Glutamatergic neuron (in vitro differentiated cells): ENCODE results near the gene CTCFL. TPM values are rescaled to one million over a fixed set of nuclear protein-coding genes. Genes with fewer than 3 reads are reported as not detected.

Source experiments
- DNase-seq: peaks from one replicate; pipeline ENCODE4 v3.0.0; 2022
- H3K27ac Mint-ChIP-seq: one replicate; pipeline ENCODE4 v1.8.0; 2020; ENCODE audit warnings: mild to moderate bottlenecking, mixed read lengths, inconsistent platforms; ENCODE audit not compliant: unreplicated experiment
- H3K27me3 Mint-ChIP-seq: one replicate; pipeline ENCODE4 v1.8.0; 2020; ENCODE audit warnings: mild to moderate bottlenecking, moderate library complexity, mixed read lengths, inconsistent platforms; ENCODE audit not compliant: unreplicated experiment
- H3K36me3 Mint-ChIP-seq: one replicate; pipeline ENCODE4 v1.8.0; 2020; ENCODE audit warnings: mild to moderate bottlenecking, mixed read lengths, inconsistent platforms; ENCODE audit not compliant: unreplicated experiment
- H3K4me1 Mint-ChIP-seq: one replicate; pipeline ENCODE4 v1.8.0; 2020; ENCODE audit warnings: mild to moderate bottlenecking, low read depth, mixed read lengths, inconsistent platforms; ENCODE audit not compliant: unreplicated experiment
- H3K4me3 Mint-ChIP-seq: one replicate; pipeline ENCODE4 v1.8.0; 2020; ENCODE audit warnings: mild to moderate bottlenecking, mixed read lengths, inconsistent platforms; ENCODE audit not compliant: unreplicated experiment
- H3K9me3 Mint-ChIP-seq: one replicate; pipeline ENCODE4 v1.8.0; 2020; ENCODE audit warnings: mild to moderate bottlenecking, moderate library complexity, mixed read lengths, inconsistent platforms; ENCODE audit not compliant: unreplicated experiment
- CTCF ChIP-seq: fragments of 200-600 bp; sonication (generic); IDR thresholded peaks from one replicate; pipeline ENCODE4 v1.5.0; 2021; ENCODE audit not compliant: partially characterized antibody, unreplicated experiment
- total RNA-seq: library from RNA; stranded (reverse); fragmentation: NEBNext Ultra II Directional; extraction: Animal tissue kit (Norgen Biotek cat#: 25700); gene quantifications from one replicate; pipeline ENCODE4 v1.2.1, GENCODE V29; 2021; ENCODE audit not compliant: unreplicated experiment

The CTCFL gene
- total RNA-seq, 1 donor from 2014 or later: not detected

DNA sequence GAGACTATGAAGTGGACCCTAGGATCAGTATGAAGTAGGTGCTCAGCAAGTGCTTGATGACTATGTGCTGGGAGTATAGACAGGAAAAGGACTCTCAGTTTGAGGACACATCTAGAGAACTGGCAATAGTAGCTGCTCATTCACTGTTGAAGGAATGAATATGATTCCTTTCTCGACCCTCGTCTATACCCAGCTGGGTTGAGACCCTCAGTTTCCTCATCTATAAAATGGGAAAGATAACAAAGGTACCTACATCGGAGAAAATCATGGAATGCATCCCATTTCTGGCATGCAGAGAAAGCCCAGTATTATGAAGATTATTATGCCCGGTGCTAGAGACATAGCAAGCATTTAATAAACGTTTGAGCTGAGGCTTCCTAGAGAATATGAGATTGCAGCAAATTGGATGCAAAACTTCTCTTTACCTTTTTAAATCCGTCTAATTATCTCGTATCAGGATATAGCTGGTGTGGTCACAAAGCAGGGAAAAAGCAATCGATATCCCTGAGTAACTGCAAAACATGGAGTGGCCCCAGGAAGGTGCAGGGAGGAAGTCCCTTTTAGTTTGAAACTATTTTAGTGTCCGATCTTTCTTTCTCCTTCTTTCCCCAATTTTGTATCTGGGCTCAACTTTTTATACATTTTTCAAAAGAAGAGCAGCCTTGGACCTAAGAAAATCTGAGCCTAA lies 33.1 kb upstream of the CTCFL start:
- Mint-ChIP-seq H3K36me3 (peaks cover 6% of the 10 kb centered on the region), H3K27me3 (no peaks in the 10 kb centered on the region), H3K9me3 (peaks cover 5% of the 10 kb centered on the region), H3K4me3 (no peak overlapping the region), H3K27ac (no peak overlapping the region), H3K4me1 (peaks cover 19% of the 10 kb centered on the region)
- no peak for TF ChIP-seq CTCF
- DNase-seq: no peak

DNA sequence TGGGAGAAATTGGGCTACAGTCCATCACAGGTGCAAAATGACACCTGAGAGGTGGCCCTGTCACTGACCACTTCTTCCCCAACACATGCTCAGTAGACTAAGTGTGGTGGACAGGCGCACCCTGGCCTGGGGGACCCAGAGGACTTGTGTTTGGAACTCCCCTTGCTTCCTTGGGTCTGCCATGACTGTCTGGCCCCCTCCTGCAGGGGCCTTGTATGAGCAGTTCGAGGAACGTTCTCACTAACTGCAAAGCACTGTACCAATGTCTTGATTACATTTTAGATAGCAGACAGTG lies 32.0 kb upstream of the CTCFL start:
- no peaks in the 10 kb centered on the region for H3K27me3 Mint-ChIP-seq
- peaks cover 2% of the 10 kb centered on the region for H3K36me3 Mint-ChIP-seq
- H3K4me1 Mint-ChIP-seq: peaks cover 21% of the 10 kb centered on the region
- no peak overlapping the region for H3K27ac Mint-ChIP-seq
- no peak overlapping the region for H3K4me3 Mint-ChIP-seq
- peaks cover 6% of the 10 kb centered on the region for H3K9me3 Mint-ChIP-seq
- no peak for DNase-seq
- TF ChIP-seq CTCF: no peak

DNA sequence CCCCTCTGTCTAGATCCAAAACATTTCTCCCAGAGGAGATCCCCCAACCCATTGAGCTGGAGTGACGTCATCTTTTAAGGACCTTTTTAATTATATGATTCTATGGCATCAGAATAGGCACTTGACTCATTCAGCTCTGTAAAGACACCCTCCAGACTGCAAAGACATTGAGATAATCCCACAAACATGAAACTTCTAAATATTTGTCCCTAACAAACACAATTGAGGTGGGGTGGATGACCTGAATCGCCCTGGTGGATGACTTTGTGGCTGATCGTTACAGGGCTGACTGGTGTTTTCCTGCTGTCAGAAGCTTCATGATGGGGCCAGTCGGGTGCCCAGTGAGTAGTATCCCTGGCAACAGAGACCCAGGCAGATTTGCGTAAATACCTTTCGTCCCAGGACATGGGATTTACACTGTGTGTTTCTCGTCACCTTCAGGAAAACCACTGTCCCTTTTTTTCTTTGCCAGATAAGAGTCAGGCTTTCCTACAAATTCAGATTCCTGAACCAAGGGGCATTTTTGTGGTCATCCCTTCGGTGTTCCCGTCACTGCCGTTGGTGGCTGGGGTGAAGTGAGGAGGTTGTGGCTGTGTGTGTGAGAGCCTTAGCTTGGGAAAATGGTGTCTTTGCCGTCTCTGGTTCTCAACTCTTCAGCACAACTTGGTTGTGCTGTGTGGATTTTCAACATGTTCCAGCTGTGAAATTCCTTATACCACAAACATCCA lies 30.7 kb upstream of the CTCFL start:
- DNase-seq: no peak
- no peaks in the 10 kb centered on the region for H3K27me3 Mint-ChIP-seq
- no peak for TF ChIP-seq CTCF
- no peak overlapping the region for H3K4me3 Mint-ChIP-seq
- no peaks in the 10 kb centered on the region for H3K36me3 Mint-ChIP-seq
- H3K9me3 Mint-ChIP-seq: peaks cover 6% of the 10 kb centered on the region
- H3K27ac Mint-ChIP-seq: no peak overlapping the region
- H3K4me1 Mint-ChIP-seq: peaks cover 21% of the 10 kb centered on the region

DNA sequence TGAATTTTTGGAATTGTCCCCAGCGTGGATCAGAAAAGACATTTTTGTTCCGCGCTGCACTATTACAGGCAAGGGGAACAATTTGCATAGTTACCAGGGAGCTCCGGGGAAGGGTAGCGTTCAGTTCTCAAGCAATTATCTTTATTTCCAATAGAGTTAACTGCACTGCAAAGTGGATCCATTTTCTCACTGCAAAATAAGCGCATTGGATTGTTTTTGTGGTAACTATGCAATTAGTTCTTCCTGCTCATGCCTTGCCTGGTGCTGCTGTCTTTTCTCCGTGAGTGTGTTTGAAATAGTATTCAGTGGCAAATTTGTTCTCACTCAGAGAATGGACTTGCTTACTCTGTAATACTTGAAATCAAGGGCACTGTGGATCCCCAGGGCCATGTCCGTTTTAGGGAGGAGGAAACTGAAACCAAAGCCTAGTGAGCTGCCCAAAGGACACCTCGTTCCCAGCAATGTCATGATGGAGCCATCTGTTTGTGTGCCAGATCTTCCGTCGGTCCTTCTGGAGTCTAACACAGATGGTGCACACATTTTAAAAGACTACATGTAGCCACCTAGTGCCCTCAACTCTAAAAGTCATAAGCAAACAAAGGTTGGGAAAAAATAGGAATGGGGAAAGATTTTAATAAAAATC lies 28.6 kb upstream of the CTCFL start:
- Mint-ChIP-seq H3K27me3 (no peaks in the 10 kb centered on the region), H3K27ac (peak overlapping the region; percentile 81), H3K9me3 (peaks cover 6% of the 10 kb centered on the region), H3K4me1 (peaks cover 21% of the 10 kb centered on the region), H3K36me3 (no peaks in the 10 kb centered on the region), H3K4me3 (peak overlapping the region; percentile 60)
- DNase-seq: no peak
- TF ChIP-seq CTCF: no peak

GRCh38 chr20:57552471-57552870 lies 27.5 kb upstream of the CTCFL start:
- no peak overlapping the region for H3K4me3 Mint-ChIP-seq
- peaks cover 6% of the 10 kb centered on the region for H3K9me3 Mint-ChIP-seq
- no peaks in the 10 kb centered on the region for H3K27me3 Mint-ChIP-seq
- no peak for DNase-seq
- no peak for TF ChIP-seq CTCF
- H3K4me1 Mint-ChIP-seq: peaks cover 21% of the 10 kb centered on the region
- no peak overlapping the region for H3K27ac Mint-ChIP-seq
- no peaks in the 10 kb centered on the region for H3K36me3 Mint-ChIP-seq
